K562 (cell line): ENCODE data around the gene OXT.

Source experiments
- ATF6 ChIP-seq: sonication (generic); formaldehyde crosslinking; IDR thresholded peaks from 2 replicates; pipeline ENCODE4 v1.4.0; 2020; ENCODE audit warnings: mild to moderate bottlenecking, missing genetic modification reagents
- CHD1 ChIP-seq: fragments of 200-600 bp; sonication (generic); IDR thresholded peaks from one replicate; pipeline ENCODE4 v1.6.1; 2012; ENCODE audit warnings: mild to moderate bottlenecking, moderate library complexity, low read length, inconsistent platforms
- CTCF ChIP-seq, 3 experiments: IDR thresholded peaks in 2 of 3; conservative IDR thresholded peaks in 1 of 3; 2 replicates each; pipeline ENCODE4 v1.5.1; 2011 to 2012; ENCODE audit warnings: low read length in 3 of 3, mild to moderate bottlenecking in 3 of 3, control low read depth in 2 of 3, improper control_type of control experiment in 1 of 3, inconsistent platforms in 1 of 3, low read depth in 1 of 3, mixed read lengths in 1 of 3, moderate library complexity in 1 of 3; ENCODE audit not compliant: insufficient read depth in 2 of 3
- E2F8 ChIP-seq: fragments of 450-650 bp; IDR thresholded peaks from 2 replicates; pipeline ENCODE4 v1.7.1; 2018; ENCODE audit warnings: mild to moderate bottlenecking, low read depth; ENCODE audit not compliant: partially characterized antibody
- EHMT2 ChIP-seq: fragments of 450-650 bp; IDR thresholded peaks from 2 replicates; pipeline ENCODE4 v1.6.1; 2018; ENCODE audit warnings: antibody characterized with exemption
- ELF4 ChIP-seq: fragments of 450-650 bp; formaldehyde crosslinking; IDR thresholded peaks from 2 replicates; pipeline ENCODE4 v1.4.0; 2022; ENCODE audit warnings: missing genetic modification characterization
- FOXP1 ChIP-seq: sonication (generic); formaldehyde crosslinking; IDR thresholded peaks from 2 replicates; pipeline ENCODE4 v1.8.0; 2022; ENCODE audit warnings: mild to moderate bottlenecking, missing genetic modification reagents
- IRF2 ChIP-seq: sonication (generic); formaldehyde crosslinking; IDR thresholded peaks from 2 replicates; pipeline ENCODE4 v1.8.1; 2022; ENCODE audit warnings: mild to moderate bottlenecking, missing genetic modification reagents
- JUNB ChIP-seq: fragments of 450-650 bp; formaldehyde crosslinking; conservative IDR thresholded peaks from 2 replicates; pipeline ENCODE4 v1.4.0; 2020; ENCODE audit warnings: mild to moderate bottlenecking
- KDM1A ChIP-seq, 2 experiments: fragments of 450-650 bp; IDR thresholded peaks; 2 replicates each; pipeline ENCODE4 v1.6.1; 2016; ENCODE audit warnings: mild to moderate bottlenecking in 2 of 2
- NFE2 ChIP-seq: IDR thresholded peaks from 2 replicates; pipeline ENCODE4 v1.6.1; 2014; ENCODE audit warnings: antibody characterized with exemption, low read depth
- POLR2A ChIP-seq: fragments of 450-650 bp; conservative IDR thresholded peaks from 2 replicates; pipeline ENCODE4 v1.6.1; 2016
- ZKSCAN1 ChIP-seq: fragments of 150-350 bp; IDR thresholded peaks from 2 replicates; pipeline ENCODE4 v1.6.1; 2016; ENCODE audit warnings: low read depth, low read length

GRCh38 chr20:3093861-3094361 lies 22.5 kb downstream of the OXT start:
- TF ChIP-seq KDM1A (IDR thresholded peaks at IDR 0.05) = no peak
- no peak for TF ChIP-seq EHMT2
- TF ChIP-seq IRF2 (CRISPR knock-in tag) = no peak
- TF ChIP-seq CTCF (IDR thresholded peaks at IDR 0.05 in 2 of 3, conservative IDR thresholded peaks at IDR 0.05 in 1 of 3; ENCODE audit: insufficient read depth in 2 of 3, low read depth in 1 of 3, low read length in 3 of 3) = no peak
- no peak for TF ChIP-seq POLR2A
- no peak for TF ChIP-seq ATF6
- TF ChIP-seq JUNB (CRISPR knock-in tag) = no peak
- no peak for TF ChIP-seq NFE2
- no peak for TF ChIP-seq ELF4
- no peak for TF ChIP-seq E2F8
- no peak for TF ChIP-seq CHD1
- TF ChIP-seq FOXP1 (CRISPR knock-in tag) = no peak
- TF ChIP-seq ZKSCAN1 = no peak
